A673 (cell line): ENCODE data around the gene LCMT2.

ENCODE experiments used
- EZH2 ChIP-seq: fragments of 200-600 bp; sonication (generic); IDR thresholded peaks from 2 replicates; pipeline ENCODE4 v1.6.1; 2017; ENCODE audit warnings: borderline replicate concordance, low read depth, mild to moderate bottlenecking, mixed read lengths, antibody characterized with exemption, low read length; ENCODE audit not compliant: poor library complexity, severe bottlenecking
- TF ChIP-seq, protein P1 (sequence below): fragments of 300-800, 200-600 bp; sonication (generic); conservative IDR thresholded peaks from 2 replicates; pipeline ENCODE4 v1.5.1; 2017; ENCODE audit warnings: low read depth, mild to moderate bottlenecking, antibody characterized with exemption, low read length, moderate library complexity, mixed read lengths

DNA sequence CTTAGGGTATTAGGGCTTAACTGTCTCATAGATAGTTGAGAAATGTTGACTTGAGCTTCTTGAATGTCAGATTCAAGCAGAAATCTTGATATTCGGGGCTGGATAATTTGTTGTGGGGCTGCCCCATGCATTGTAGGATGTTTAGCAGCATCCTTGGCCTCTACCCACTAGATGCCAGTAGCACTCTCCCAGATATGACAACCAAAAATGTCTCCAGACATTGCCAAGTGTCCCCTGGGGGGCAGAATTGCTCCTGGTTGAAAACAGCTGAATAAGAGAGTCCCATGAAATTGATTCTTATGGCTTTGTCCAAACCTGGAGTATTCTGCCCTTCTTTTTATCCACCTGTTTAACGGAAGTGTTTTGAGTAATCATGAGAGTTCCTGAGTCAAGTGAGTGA, 15.9 kb upstream of the LCMT2 start:
- TF ChIP-seq EZH2, result no peak
- TF ChIP-seq, protein P1, sequence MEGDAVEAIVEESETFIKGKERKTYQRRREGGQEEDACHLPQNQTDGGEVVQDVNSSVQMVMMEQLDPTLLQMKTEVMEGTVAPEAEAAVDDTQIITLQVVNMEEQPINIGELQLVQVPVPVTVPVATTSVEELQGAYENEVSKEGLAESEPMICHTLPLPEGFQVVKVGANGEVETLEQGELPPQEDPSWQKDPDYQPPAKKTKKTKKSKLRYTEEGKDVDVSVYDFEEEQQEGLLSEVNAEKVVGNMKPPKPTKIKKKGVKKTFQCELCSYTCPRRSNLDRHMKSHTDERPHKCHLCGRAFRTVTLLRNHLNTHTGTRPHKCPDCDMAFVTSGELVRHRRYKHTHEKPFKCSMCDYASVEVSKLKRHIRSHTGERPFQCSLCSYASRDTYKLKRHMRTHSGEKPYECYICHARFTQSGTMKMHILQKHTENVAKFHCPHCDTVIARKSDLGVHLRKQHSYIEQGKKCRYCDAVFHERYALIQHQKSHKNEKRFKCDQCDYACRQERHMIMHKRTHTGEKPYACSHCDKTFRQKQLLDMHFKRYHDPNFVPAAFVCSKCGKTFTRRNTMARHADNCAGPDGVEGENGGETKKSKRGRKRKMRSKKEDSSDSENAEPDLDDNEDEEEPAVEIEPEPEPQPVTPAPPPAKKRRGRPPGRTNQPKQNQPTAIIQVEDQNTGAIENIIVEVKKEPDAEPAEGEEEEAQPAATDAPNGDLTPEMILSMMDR, result peak; percentile 33; the same call in 1 of the 2 replicates
